Stimulated activated CD4-positive, alpha-beta T cell treated with anti-CD3 and anti-CD28 coated beads, TNF-alpha, amount 100 ng/mL, for 24 hours (primary cell): ENCODE data around the gene AKNA.

Experiments used
- DNase-seq, 3 experiments: peaks; one replicate each; pipeline ENCODE4 v3.0.0-alpha.2; 2020; ENCODE audit warnings: low read depth in 3 of 3

Gene AKNA

GRCh38 chr9:114397219-114397847 lies 9.6 kb upstream of the AKNA start:
- DNase-seq: no peak

DNA sequence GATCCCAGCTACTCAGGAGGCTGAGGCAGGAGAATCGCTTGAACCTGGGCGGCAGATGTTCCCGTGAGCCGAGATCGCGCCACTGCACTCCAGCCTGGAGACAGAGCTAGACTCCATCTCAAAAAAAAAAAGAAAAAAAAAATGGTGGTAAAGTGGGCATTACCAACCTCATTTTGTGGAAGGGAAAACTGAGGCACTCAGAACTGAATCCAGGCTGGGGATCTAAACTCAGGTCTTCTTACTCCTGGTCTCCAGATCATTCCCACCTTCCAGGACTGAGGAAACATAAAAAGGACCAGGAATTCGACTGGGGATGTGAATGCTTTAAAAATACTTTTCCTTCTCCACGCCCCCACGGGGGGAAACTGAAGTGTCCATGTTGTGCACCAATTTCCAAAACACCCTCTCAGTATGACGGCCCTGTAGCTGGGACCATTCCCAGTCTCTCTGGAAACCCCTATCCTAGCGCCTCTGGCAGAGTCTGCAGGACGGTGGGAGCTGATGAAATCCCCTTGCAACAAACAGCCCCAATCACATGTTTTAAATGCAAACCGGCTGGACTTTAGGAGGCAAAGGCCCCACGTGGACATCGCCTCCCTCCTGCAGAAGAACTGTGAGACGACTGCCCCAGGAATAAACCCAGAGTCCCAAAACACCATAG lies 8.9 kb upstream of the AKNA start:
- DNase-seq: no peak

DNA sequence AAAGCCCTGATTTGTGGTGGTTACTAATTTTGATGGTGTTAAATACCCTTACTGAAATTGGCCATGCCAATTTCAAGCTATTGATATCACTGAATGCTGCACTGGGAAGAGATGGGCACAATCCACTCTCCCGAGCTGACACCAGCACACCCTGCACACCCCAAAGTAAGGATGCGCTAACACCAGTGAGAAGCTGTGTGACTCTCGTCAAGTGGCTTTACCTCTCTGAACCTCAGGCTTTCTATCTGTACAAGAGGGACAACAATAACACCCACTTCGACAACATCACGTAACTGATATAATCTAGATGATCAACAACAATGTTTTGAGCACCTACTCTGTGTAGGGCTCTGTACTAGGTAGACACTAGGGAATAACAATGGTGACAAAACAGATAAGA lies 8.0 kb upstream of the AKNA start:
- no peak for DNase-seq

DNA sequence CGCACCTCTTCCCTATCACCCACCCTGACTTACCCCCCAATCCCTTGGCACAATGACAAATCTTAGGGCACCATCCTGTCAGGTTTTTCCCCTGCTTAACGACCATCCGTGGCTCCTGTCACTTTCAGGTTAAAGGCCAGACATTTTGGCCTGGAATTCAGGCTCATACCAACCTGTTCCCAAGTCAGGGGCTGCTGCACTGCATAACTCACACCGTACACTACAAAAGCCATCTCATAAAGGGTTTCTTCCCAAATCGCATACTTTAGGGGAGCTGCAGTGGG lies 7.5 kb upstream of the AKNA start:
- no peak for DNase-seq

DNA sequence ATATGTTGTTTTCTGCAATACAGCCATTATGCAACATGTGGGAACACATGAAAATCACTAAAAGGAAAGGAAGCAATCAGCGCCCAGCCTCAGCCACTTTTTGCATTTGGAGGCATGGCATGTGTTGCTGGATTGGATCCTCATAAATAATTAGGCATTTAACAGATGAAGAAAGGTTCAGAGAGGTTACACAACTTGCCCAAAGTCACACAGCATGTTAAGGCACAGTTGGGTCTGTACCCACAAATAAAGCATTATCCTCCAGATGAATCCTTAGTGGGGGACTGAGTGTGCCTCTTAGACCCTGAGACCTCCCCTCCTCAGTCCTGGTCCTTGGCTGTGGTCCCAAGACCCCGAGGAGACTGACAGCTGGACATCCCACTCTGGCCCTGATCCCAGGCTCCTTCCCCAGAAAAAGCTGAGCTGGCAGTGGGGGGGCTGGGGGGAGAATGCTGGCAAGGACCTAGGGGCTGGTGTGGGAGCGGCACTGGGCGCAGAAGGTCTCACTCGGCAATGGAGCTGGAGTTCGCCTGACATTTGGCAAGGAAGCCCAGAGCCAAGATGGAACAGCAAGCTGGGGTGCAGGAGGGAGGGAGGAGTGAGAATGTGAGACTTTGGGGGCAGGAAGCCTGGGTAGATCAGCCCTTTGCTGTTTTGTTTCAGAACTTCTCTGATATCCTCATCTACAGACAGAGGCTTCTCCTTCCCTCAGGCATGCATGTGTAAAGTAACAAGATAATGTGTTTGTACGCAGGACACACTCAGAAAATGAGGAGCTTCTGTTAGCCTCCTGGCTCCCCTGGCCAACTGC lies 6.9 kb upstream of the AKNA start:
- no peak for DNase-seq

- no peak for DNase-seq
Measured at GRCh38 chr9:114392749-114393112, 4.9 kb upstream of the AKNA start.

- DNase-seq: no peak
Measured at GRCh38 chr9:114390952-114391351, 3.2 kb upstream of the AKNA start.

GRCh38 chr9:114389612-114390368 lies 2.0 kb upstream of the AKNA start:
- no peak for DNase-seq

GRCh38 chr9:114388764-114389375 lies 1.1 kb upstream of the AKNA start:
- DNase-seq: no peak

GRCh38 chr9:114388357-114388682 lies 538 bp upstream of the AKNA start:
- no peak for DNase-seq

DNA sequence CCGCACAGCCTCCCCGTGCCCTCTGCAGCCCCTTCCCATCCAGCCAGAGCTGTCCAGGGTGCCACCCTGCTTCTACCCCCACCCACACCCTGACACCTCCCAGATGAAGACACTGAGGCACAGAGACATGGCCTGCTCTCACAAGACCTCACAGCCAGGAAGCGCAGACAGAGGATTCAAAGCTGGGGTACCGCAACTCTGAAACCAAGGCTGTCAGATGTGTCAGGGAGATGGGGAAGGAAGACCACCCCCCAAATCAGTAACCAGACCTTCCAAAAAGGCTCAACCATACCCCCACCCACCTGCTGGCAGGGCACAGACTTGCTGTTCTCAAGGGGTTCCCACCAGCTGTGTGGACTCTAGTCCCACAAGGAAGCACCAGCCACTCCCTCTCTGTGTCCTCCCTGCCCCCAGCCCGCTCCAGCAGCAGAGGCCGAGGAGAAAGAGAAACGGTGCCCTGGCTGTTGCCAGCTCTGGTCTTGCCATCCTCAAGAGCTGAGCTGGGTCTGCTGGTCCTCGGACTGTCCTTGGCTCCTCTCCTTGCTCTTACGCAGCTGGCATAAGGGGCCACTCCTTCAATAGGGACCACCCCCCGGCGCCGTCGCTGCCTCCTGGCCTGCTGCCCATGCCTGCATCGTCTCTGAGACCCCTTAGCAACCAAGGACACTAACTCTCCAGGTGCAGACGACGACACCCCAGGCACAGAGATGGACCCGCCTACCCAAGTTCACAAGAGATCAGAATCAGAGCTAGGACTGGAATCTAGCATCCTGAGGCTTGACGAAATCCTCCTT lies 699 bp downstream of the AKNA start:
- no peak for DNase-seq

DNA sequence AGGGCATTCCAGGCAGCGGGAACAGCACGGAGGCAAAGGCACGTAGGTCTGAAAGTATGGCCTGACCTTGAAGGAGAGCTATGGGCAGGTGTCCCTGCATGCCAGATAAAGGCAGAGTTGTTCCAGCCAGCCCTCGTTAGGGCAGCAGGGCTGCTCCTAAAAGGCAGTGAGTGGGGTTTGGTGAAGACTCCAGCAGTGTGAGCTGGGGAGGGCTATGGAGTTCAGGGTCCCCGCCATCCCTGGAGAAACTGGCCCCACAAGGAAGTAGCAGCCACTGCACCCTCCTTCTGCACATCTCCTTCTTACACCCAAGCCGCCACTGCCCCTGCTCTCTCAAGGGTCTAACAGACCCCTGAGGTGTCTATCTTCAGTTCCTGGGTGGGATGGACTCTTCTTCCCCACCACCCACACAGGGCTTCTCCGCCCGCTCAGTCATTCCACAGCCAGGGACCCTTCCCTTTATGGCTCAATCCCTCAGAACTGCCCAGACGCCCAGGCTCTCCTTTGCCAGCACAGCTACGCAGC lies 1.4 kb downstream of the AKNA start:
- no peak for DNase-seq

DNA sequence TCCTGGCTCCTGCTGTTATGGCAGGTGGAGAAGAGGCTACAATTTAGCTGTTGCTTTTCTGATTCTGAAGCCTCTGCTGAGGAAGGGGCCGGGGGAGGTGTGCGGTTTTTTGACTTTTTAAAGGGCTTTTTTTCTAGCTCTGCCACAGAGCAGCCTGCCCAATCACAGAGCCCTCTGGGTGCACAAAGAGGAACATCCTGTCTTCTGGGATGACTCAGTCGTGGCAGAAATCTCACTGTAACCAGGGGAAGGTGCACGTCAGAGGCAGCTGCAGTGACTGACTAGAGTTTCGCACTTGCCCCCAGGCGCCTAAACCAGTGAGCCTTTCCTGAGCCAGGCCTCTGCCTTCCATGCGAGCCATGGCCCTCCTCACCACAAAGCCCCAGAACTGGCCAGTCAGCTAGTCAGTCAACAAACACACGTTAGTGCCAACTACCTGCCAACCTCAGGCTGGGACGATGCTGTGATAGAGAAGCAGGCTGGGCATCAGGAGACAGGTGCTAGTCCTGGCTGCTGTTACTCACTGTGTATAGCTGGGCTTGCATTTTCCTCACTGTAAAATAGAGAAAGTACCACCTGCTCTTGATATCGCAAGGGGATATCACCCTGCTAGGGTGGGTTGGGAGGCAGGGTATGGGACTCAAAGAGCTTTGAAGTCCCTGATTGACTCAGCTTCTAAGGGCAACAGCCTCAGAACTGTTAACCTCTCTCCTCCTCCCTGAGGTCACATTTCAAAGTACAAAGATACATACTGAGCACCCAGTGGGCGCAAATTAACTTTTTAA lies 2.2 kb downstream of the AKNA start:
- DNase-seq: peak; percentile 82 to 88 (median 84)

GRCh38 chr9:114384836-114385396 lies 2.9 kb downstream of the AKNA start:
- no peak for DNase-seq

GRCh38 chr9:114384341-114384740 lies 3.4 kb downstream of the AKNA start:
- DNase-seq: no peak

- DNase-seq: no peak
Measured at GRCh38 chr9:114383521-114384231, 4.1 kb downstream of the AKNA start.

- peak; percentile 45 to 77 (median 47) for DNase-seq
Measured at GRCh38 chr9:114382699-114383520, 4.9 kb downstream of the AKNA start.

GRCh38 chr9:114378883-114379282 lies 8.9 kb downstream of the AKNA start:
- DNase-seq: no peak
